Measurements from ENCODE around the gene PKLR.
A peak's percentile ranks its signal among the peaks of the same experiment; 100 is the strongest.

The PKLR gene

GRCh38 chr1:155326631-155327037 lies 25.4 kb upstream of the PKLR start:
- no peak overlapping the region for H3K4me3 ChIP-seq (ENCODE audit: control insufficient read depth, low read depth, low read length)
- DNase-seq (ENCODE audit: low read depth), result no peak
- TF ChIP-seq CTCF (conservative IDR thresholded peaks at IDR 0.05; ENCODE audit: control insufficient read depth, insufficient read depth, low read depth, low read length), result no peak

GRCh38 chr1:155326020-155326526 lies 24.8 kb upstream of the PKLR start:
- no peak for TF ChIP-seq CTCF (conservative IDR thresholded peaks at IDR 0.05; ENCODE audit: control insufficient read depth, insufficient read depth, low read depth, low read length)
- H3K4me3 ChIP-seq (ENCODE audit: control insufficient read depth, low read depth, low read length), result no peak overlapping the region
- no peak for DNase-seq (ENCODE audit: low read depth)

GRCh38 chr1:155325603-155325893 lies 24.3 kb upstream of the PKLR start:
- H3K4me3 ChIP-seq (ENCODE audit: control insufficient read depth, low read depth, low read length), result peak overlapping the region; percentile 86
- no peak for DNase-seq (ENCODE audit: low read depth)
- TF ChIP-seq CTCF (conservative IDR thresholded peaks at IDR 0.05; ENCODE audit: control insufficient read depth, insufficient read depth, low read depth, low read length), result no peak

GRCh38 chr1:155324717-155325602 lies 23.7 kb upstream of the PKLR start:
- peak overlapping the region; percentile 86 for H3K4me3 ChIP-seq (ENCODE audit: control insufficient read depth, low read depth, low read length)
- DNase-seq (ENCODE audit: low read depth), result peak; percentile 45
- TF ChIP-seq CTCF (conservative IDR thresholded peaks at IDR 0.05; ENCODE audit: control insufficient read depth, insufficient read depth, low read depth, low read length), result peak; percentile 46

GRCh38 chr1:155324037-155324716 lies 22.9 kb upstream of the PKLR start:
- peak; percentile 94 for DNase-seq (ENCODE audit: low read depth)
- peak overlapping the region; percentile 86 for H3K4me3 ChIP-seq (ENCODE audit: control insufficient read depth, low read depth, low read length)
- TF ChIP-seq CTCF (conservative IDR thresholded peaks at IDR 0.05; ENCODE audit: control insufficient read depth, insufficient read depth, low read depth, low read length), result no peak

- H3K4me3 ChIP-seq (ENCODE audit: control insufficient read depth, low read depth, low read length), result peak overlapping the region; percentile 86
- no peak for TF ChIP-seq CTCF (conservative IDR thresholded peaks at IDR 0.05; ENCODE audit: control insufficient read depth, insufficient read depth, low read depth, low read length)
- DNase-seq (ENCODE audit: low read depth), result peak; percentile 91
These were observed 22.4 kb upstream of the PKLR start for GRCh38 chr1:155323729-155324036.
